Upper lobe of right lung (tissue), 1 donor: ENCODE data around the gene TSPEAR. TPM values are rescaled to one million over a fixed set of nuclear protein-coding genes. Genes with fewer than 3 reads are reported as not detected.

Experiments
- ATAC-seq: fragments of 200-7000 bp; cut with Tn5 transposase; one replicate; pipeline ENCODE4 v1.9.1; 2020; ENCODE audit warnings: mild to moderate bottlenecking, moderate library complexity
- DNase-seq: peaks from one replicate; pipeline ENCODE4 v3.0.0-alpha.2; 2020
- H3K27ac ChIP-seq: fragments of 200-600 bp; one replicate; pipeline ENCODE4 v1.8.0; 2022
- H3K27me3 ChIP-seq: fragments of 200-600 bp; one replicate; pipeline ENCODE4 v1.8.0; 2022; ENCODE audit warnings: mild to moderate bottlenecking
- H3K36me3 ChIP-seq: fragments of 200-600 bp; one replicate; pipeline ENCODE4 v1.8.0; 2022
- H3K4me1 ChIP-seq: fragments of 200-600 bp; one replicate; pipeline ENCODE4 v1.8.0; 2022
- H3K4me3 ChIP-seq: fragments of 200-600 bp; one replicate; pipeline ENCODE4 v1.8.0; 2022; ENCODE audit warnings: mild to moderate bottlenecking
- H3K9me3 ChIP-seq: fragments of 200-600 bp; one replicate; pipeline ENCODE4 v1.8.0; 2022
- intact Hi-C: fragments of 100-400 bp; cut with DNase I; formaldehyde crosslinking; loops from one replicate; pipeline ENCODE4 v1.11.0; 2022
- total RNA-seq: library from RNA; stranded (reverse); fragmentation: NEBNext Ultra II Directional; extraction: Animal tissue kit (Norgen Biotek cat#: 25700); gene quantifications from one replicate; pipeline ENCODE4 v1.2.1, GENCODE V29; 2021
- TF ChIP-seq, protein P1 (sequence below): fragments of 200-600 bp; IDR thresholded peaks from one replicate; pipeline ENCODE4 v1.8.0; 2022; ENCODE audit warnings: antibody characterized with exemption
- donor health status: DM: no; HTN: yes; CAD: no; lungs with severe emphysema.

The TSPEAR gene
- total RNA-seq, 1 donor from 2014 or later = 0.23 TPM

GRCh38 chr21:44539991-44540666 is 171.2 kb downstream of the TSPEAR start, which contains the start of gene KRTAP10-1:
TSS of gene KRTAP10-1 (minus strand) at chr21:44540195. CDS start at chr21:44540150, 45 bp downstream.
- H3K9me3 ChIP-seq = no peaks in the 10 kb centered on the region

GRCh38 chr21:44539046-44539445 is 172.3 kb downstream of the TSPEAR start:
- H3K36me3 ChIP-seq = no peaks in the 10 kb centered on the region
- H3K9me3 ChIP-seq = no peaks in the 10 kb centered on the region
- DNase-seq = peak; percentile 45
- intact Hi-C loops = no loop called here
- no peak overlapping the region for H3K4me3 ChIP-seq
- peaks cover 4% of the 10 kb centered on the region for H3K27me3 ChIP-seq
- TF ChIP-seq, protein P1, sequence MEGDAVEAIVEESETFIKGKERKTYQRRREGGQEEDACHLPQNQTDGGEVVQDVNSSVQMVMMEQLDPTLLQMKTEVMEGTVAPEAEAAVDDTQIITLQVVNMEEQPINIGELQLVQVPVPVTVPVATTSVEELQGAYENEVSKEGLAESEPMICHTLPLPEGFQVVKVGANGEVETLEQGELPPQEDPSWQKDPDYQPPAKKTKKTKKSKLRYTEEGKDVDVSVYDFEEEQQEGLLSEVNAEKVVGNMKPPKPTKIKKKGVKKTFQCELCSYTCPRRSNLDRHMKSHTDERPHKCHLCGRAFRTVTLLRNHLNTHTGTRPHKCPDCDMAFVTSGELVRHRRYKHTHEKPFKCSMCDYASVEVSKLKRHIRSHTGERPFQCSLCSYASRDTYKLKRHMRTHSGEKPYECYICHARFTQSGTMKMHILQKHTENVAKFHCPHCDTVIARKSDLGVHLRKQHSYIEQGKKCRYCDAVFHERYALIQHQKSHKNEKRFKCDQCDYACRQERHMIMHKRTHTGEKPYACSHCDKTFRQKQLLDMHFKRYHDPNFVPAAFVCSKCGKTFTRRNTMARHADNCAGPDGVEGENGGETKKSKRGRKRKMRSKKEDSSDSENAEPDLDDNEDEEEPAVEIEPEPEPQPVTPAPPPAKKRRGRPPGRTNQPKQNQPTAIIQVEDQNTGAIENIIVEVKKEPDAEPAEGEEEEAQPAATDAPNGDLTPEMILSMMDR = no peak
- ATAC-seq = peak; percentile 36
- no peaks in the 10 kb centered on the region for H3K4me1 ChIP-seq
- no peak overlapping the region for H3K27ac ChIP-seq

More at GRCh38 chr21:44539991-44540666, 171.2 kb downstream of the TSPEAR start, which contains the start of gene KRTAP10-1:
- H3K4me3 ChIP-seq = no peak within 1 kb of the TSS
- DNase-seq (peak; percentile 52), ATAC-seq (no peak)
- intact Hi-C loops = no loop called here
- TF ChIP-seq, protein P1 = no peak
- H3K27ac ChIP-seq = no peak within 1 kb of the TSS
- H3K36me3 ChIP-seq = no peaks in the 10 kb centered on the region
- H3K4me1 ChIP-seq = no peaks in the 10 kb centered on the region
- H3K27me3 ChIP-seq = peaks cover 4% of the 10 kb centered on the region

- Histone ChIP-seq H3K4me1 (no peaks in the 10 kb centered on the region), H3K9me3 (no peaks in the 10 kb centered on the region), H3K27ac (no peak overlapping the region), H3K36me3 (no peaks in the 10 kb centered on the region), H3K27me3 (peaks cover 4% of the 10 kb centered on the region), H3K4me3 (no peak overlapping the region)
- DNase-seq (peak; percentile 56), ATAC-seq (peak; percentile 18)
- intact Hi-C loops = no loop called here
- TF ChIP-seq, protein P1 = no peak
These were observed 173.2 kb downstream of the TSPEAR start for GRCh38 chr21:44537930-44538911.

DNA sequence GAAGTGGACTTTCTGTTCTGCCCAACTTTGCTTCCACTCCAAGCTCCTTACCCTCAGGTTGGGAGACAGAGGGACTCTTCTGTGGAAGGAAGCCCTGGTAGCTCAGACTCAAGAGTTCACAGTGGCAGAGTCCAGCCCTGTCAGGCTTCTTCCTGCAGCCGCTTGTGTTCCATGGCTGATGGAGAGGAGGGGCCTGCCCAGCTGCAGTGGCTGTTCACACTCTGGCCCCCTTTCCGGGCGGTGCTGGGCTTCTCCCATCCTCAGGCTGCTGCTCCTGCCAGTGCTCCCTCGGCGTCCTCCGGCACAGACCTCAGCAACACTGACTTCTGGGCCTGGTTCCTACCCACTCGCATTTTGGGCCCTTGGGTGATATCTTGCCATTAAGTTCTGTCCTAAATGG is 175.4 kb downstream of the TSPEAR start:
- DNase-seq (peak; percentile 34), ATAC-seq (no peak)
- H3K4me3 ChIP-seq = no peak overlapping the region
- TF ChIP-seq, protein P1 = no peak
- H3K4me1 ChIP-seq = no peaks in the 10 kb centered on the region
- no peak overlapping the region for H3K27ac ChIP-seq
- H3K27me3 ChIP-seq = no peaks in the 10 kb centered on the region
- H3K9me3 ChIP-seq = no peaks in the 10 kb centered on the region
- no peaks in the 10 kb centered on the region for H3K36me3 ChIP-seq
- intact Hi-C loops = no loop called here

GRCh38 chr21:44534688-44535087 is 176.7 kb downstream of the TSPEAR start:
- TF ChIP-seq, protein P1 = no peak
- intact Hi-C loops = no loop called here
- no peaks in the 10 kb centered on the region for H3K27me3 ChIP-seq
- no peak for ATAC-seq
- H3K36me3 ChIP-seq = no peaks in the 10 kb centered on the region
- H3K4me3 ChIP-seq = no peak overlapping the region
- no peak overlapping the region for H3K27ac ChIP-seq
- DNase-seq = no peak
- H3K9me3 ChIP-seq = no peaks in the 10 kb centered on the region
- no peaks in the 10 kb centered on the region for H3K4me1 ChIP-seq
